ENCODE measurements around the gene PPT2.
A peak's percentile ranks its signal among the peaks of the same experiment; 100 is the strongest.

Gene PPT2

DNA sequence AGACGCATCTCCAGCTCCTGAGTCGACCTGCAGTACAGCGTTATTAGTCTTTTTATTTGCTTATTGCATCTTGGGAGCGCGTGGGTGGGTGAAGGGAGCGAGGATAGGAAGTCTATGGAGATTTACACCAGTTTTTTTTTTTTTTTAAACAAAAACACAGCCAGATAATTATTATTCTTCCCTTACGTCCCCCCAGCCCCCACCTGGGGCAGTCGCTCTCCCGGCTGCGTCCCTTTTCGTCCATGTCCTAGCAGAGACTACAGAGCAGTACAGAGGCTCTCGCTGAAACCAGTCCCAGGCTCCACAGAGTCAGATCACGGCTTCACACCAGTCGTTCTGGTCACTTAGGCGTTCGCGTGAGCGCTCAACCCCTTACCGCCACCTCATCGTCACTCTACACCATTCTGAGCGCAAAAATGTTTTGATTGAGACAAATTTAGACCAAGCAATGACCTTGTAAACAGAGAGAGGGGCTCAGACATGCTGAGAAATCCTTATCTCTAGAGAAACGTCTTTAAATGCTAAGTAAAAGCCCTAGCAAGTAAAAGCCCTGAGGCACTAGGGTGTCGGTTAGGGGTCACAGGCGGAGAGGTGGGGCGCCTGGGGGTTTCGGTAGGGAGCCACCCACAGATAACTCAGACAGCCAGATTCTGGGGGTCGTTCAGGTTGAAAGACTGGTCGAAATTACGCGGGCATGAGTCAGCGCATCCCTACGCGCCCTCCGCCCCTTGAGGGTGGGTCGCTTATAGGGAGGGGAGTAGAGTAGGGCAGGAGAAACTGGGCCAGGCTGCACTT, 975 bp upstream of the PPT2 start:
- DNase-seq: peak; percentile 31

DNA sequence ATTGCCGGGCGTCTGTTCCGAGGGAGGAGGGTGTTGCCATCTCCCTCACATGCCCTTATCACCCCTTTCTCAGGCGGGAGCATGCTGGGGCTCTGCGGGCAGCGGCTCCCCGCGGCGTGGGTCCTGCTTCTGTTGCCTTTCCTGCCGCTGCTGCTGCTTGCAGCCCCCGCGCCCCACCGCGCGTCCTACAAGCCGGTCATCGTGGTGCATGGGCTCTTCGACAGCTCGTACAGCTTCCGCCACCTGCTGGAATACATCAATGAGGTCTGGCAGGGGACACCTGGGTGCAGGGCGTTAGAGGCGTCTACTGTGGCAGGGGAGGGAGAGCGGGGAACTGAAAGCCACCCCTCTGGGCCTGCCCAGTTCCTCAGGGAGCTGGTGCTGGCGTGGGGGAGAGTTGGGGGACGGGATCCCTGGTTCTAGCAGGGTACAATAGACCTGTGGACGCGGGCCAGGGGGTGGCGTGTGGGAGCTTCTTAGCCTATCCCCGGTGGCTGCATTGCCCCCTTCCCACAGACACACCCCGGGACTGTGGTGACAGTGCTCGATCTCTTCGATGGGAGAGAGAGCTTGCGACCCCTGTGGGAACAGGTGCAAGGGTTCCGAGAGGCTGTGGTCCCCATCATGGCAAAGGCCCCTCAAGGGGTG, 697 bp downstream of the PPT2 start:
- peak; percentile 53 for DNase-seq

DNA sequence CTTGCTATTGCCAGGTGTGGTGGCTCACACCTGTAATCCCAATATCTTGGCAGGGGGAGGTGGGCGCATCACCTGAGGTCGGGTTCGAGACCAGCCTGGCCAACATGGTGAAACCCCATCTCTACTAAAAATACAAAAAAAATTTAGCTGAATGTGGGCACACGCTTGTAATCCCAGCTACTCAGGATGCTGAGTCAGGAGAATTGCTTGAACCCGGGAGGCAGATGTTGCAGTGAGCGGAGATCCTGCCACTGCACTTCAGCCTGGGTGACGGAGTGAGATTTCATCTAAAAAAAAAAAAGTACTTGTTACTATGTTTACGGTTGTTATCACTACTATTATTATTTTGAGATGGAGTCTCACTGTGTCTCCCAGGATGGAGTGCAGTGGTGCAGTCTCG, 3.0 kb downstream of the PPT2 start:
- no peak for DNase-seq

DNA sequence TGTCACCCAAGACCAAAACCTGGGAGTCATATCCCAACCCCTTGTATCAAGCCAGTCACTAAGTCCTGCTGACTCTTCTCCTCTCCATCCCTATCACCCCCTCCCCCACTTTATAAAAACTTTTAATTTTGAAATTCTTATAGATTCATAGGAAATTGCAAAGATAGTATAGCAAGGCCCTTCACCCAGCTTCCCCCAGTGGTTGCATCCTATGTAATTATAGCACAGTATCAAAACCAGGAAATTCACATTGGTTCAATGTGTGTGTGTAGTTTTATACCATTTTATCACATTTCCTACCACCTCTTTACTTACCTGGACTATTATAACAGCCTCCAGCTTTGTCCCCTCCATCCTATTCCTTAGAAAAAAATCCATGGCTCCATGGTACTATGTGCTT, 4.1 kb downstream of the PPT2 start:
- DNase-seq: no peak

DNA sequence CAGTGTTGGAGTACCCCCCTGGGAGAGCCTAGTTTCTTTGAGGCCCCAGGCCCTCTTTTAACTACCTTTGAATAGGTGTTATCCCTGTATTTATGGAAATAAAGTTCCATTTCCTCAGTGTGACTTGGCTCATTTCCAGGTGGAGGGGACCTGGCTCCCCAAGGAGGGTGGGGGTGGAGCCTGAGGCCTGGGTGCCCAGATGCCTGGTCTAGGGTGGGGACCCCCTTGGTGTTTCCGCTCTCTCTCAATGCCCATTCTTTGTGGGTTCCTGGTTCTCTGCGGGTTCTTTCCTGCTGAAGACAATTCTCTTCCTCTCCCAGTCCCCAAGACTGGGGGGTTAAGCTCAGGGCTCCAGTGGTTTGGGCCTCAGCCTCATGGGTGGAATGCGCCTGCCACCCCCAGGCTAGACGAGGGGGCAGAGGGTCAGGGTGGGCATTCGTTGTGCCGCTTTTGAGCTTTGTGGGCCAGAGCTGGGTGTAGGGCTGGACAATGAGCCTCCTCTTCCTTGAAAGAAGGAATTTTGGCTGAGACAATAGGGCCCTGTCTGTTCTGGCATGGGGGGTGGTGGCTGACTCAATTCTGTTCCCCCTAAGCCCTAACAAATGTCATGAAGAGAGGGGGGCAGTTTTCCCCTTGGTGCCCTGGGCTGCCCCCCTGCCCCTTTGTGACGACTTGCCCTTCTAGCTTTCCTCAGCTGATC, 9.8 kb downstream of the PPT2 start:
- no peak for DNase-seq

GRCh38 chr6:32164295-32164694, 10.4 kb downstream of the PPT2 start, which contains the start of gene EGFL8:
Gene EGFL8 (plus strand): TSS chr6:32164595. CDS start chr6:32166166, 1,571 bp downstream.
- DNase-seq: no peak

DNA sequence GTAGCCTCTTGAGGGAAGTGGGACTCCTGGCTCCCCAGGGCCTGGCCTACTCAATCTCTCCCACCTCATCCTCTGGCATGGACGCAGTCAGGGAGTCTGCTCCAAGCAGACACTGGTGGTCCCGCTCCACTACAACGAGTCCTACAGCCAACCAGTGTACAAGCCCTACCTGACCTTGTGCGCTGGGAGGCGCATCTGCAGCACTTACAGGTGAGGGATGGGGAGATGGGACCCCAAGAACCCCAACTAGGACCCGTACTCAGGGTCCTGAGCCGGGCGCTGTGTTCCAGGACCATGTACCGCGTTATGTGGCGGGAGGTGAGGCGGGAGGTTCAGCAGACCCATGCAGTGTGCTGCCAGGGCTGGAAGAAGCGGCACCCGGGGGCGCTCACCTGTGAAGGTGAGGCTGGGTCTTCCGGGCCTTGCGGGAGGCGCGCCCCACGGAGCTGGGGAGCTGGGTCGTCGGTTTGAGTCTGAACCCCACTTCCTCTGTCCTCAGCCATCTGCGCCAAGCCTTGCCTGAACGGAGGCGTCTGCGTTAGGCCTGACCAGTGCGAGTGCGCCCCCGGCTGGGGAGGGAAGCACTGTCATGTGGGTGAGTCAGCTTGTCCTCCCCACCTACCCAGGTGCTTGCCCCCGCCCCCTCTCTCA, 12.6 kb downstream of the PPT2 start:
- no peak for DNase-seq

DNA sequence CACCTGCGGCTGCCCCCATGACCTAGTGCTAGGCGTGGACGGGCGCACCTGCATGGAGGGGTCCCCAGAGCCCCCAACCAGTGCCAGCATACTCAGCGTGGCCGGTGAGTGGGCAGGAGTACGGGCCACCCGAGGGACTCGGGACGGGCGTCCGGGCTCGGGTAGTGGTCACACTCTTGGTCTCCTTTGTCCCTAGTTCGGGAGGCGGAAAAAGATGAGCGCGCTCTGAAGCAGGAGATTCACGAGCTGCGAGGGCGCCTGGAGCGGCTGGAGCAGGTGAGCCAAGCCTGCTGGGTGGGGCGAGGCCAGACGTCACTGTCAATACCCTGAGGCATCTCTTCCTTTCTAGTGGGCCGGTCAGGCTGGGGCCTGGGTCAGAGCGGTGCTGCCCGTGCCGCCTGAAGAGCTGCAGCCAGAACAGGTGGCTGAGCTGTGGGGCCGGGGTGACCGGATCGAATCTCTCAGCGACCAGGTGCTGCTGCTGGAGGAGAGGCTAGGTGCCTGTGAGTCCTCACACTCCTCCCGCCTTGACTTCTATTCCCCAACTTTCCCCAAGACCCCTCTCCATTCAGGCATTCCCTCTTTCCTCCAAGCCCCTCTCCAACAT, 13.3 kb downstream of the PPT2 start:
- DNase-seq: no peak

GRCh38 chr6:32167761-32168262, 13.9 kb downstream of the PPT2 start:
- no peak for DNase-seq

DNA sequence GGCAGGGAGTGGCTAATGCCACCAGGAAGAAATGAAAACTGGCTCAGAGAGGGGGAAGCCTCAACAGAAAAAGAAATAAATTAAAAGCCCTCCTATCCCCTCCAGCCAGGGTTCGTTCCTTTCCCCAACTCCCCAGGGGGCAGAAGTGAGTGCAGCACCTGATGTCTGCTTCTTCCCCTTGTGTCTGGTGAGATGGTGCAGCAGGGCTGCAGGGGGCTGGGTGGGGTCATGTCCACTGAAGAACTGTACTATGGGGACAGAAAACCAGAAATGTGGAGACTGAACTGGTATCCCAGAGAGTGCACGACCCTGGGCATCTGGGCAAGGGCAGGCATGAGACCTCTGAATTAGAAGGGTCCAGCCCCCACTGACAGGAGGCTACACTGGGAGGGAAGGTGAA, 14.4 kb downstream of the PPT2 start:
- DNase-seq: no peak

DNA sequence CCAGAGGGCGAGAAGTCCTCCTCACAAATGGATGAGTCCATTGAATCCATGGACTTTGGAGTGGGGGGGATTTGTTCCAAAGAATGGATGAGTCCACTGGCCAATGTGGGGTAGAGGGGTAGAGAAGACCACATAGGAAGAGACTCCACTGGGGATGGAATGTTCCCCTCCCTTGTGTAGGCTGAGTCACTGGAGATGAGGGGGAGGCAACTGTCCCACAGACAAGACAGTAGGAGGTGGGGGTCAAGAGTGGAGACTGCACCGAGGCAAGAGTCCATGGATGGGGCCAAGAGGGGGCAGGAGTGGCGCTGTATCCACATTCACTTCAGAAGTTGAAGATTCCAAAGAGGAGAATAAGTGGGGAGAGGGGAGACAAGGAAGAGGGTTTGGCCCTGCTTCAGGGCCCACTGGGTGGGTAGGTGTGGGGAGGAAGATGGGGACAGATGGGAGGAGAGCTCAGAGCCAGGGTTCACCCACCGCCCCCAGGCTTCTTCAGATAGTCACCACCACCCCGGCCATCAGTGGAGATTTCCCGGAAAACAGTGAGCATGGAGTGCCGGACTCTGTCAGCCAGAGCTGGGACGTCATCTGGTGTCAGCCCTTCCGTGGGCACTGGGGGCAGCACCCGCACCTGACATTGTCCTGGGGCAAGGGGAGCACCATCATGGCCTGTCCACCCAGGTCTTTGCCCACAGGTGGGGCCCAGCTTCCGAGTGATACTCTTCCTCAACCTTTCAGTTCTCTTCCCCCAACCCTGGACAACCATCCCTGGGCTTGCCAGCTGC, 15.1 kb downstream of the PPT2 start:
- DNase-seq: no peak

- no peak for DNase-seq
Observed at GRCh38 chr6:32170294-32170693, 16.4 kb downstream of the PPT2 start.

GRCh38 chr6:32171234-32171633, 17.3 kb downstream of the PPT2 start:
- no peak for DNase-seq

GRCh38 chr6:32173051-32173727, 19.2 kb downstream of the PPT2 start:
- no peak for DNase-seq

DNA sequence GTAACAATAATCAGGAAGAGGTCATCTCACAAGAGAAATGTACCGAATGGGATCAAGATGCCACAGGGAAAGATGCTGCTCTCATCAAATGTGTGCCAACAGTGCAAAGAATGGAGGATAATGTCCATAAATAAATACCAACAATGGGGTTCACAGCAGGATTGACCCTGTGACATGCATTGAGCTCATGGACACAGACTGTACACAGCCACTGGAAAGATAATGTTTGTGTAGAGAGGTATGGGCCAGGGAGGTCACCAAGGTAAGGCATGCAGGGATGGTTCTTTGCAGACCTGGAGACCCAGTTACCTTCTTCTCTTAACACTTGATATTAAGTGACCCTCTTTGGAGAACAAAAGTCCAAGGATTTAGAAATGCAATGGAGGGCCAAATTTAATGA, 20.5 kb downstream of the PPT2 start:
- no peak for DNase-seq

- no peak for DNase-seq
Observed at GRCh38 chr6:32175322-32175710, 21.4 kb downstream of the PPT2 start.

DNA sequence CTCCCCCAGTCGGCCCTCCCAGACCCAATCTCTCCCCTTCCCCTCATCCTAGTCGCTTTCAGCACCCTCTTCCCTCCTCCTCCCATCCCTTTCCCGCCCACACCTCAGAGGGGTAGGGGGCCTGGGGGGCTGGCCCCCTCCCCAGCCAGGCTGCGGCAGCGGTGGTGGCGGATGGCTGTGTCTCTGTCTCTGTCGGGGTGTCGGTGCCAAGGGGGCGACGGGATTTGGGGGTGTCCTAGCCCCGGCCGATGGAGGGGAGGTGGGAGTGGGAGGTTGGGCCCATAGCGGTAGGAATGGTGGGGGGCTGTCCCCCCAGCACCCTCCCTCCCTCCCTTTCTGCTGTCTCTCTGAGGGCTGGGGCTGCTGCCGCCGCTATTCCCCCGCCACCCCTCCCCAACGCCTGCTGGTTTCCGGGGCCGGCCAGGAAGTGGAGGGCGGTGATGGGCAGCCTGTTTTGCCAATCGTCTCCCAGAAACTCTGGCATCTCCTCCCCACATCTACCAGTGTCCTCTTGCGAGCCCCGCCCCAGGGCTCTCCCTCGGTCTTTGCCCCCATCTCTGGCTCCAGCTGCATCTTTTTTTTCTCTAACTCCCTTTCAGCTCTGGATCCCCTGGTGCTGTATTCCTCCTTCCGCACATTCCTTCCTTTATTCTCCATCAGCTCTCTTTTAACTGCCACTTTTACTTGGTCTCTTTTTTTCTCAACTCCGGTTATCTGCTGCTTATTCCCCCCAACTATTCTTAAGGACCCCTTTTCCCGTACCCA, 22.0 kb downstream of the PPT2 start, which contains the start of gene AGPAT1:
Gene AGPAT1, minus strand, starts transcription at position 374 of the 765 bp plus-strand sequence. CDS start 4,588 bp downstream, outside the sequence.
- DNase-seq: peak; percentile 94

GRCh38 chr6:32176476-32177182, 22.7 kb downstream of the PPT2 start:
- DNase-seq: peak; percentile 78

GRCh38 chr6:32177183-32177787, 23.3 kb downstream of the PPT2 start:
- DNase-seq: no peak
